ENCODE measurements around the gene TBRG1. TPM values are rescaled to one million over a fixed set of nuclear protein-coding genes. Genes with fewer than 3 reads are reported as not detected.

TBRG1 gene
- polyA plus RNA-seq, 3 donors, result 39.7 to 84.7 (median 43.5) TPM

DNA sequence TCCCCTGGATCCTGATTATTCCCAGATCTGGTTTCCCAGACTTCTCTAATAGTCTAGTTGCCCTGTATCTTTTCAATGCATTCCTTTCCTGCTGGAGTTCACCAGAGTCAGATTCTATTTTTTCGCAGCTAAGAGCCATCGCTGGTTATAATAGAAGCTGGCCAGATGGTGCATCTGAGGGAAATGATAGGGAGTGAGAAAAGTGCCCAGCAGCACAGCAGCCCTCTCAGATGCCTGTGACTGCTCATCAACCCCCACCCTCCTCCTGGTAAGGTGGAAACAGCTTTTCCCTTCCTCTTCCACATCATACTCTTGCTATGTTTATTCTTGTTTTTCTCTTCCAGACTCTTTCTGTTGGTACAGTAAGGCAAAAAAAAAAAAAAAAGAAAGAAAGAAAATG, 40.1 kb upstream of the TBRG1 start:
- Mint-ChIP-seq H3K4me1 (no peaks in the 10 kb centered on the region), H3K4me3 (no peak overlapping the region), H3K9me3 (no peaks in the 10 kb centered on the region), H3K27me3 (ENCODE audit: low read depth in 3 of 3) (peaks cover 4 to 6% (median 5%) of the 10 kb centered on the region in 3 donors), H3K27ac (no peak overlapping the region), H3K36me3 (no peaks in the 10 kb centered on the region)
- Histone ChIP-seq H3K9me3 (replicated peaks in 1 of 2; ENCODE audit: control insufficient read depth in 1 of 2, insufficient read depth in 1 of 2, low read length in 2 of 2) (no peaks in the 10 kb centered on the region), H3K9ac (ENCODE audit: insufficient read depth, low read length, poor library complexity, severe bottlenecking) (no peak overlapping the region), H3K4me1 (ENCODE audit: control insufficient read depth in 1 of 2, insufficient read depth in 2 of 2, low read length in 2 of 2) (no peaks in the 10 kb centered on the region), H3K36me3 (replicated peaks in 1 of 2; ENCODE audit: control insufficient read depth in 1 of 2, insufficient read depth in 2 of 2, low read length in 2 of 2) (no peaks in the 10 kb centered on the region), H3K27ac (ENCODE audit: low read depth in 1 of 2, low read length in 2 of 2) (no peak overlapping the region), H4K20me1 (ENCODE audit: insufficient read depth, low read length) (no peaks in the 10 kb centered on the region), H3K4me3 (replicated peaks in 1 of 3; ENCODE audit: low read depth in 2 of 3, low read length in 3 of 3) (no peak overlapping the region), H3K4me2 (replicated peaks; ENCODE audit: extremely low read depth, low read length, poor library complexity, severe bottlenecking) (no peak overlapping the region), H2AFZ (ENCODE audit: insufficient read depth, low read depth, low read length, poor library complexity, severe bottlenecking) (no peak overlapping the region), H3K79me2 (ENCODE audit: insufficient read depth, low read length) (no peaks in the 10 kb centered on the region), H3K27me3 (ENCODE audit: control insufficient read depth in 2 of 2, insufficient read depth in 2 of 2, low read length in 2 of 2) (no peaks in the 10 kb centered on the region)
- no CpG with 5 or more reads among the region's 2 CpGs for WGBS (ENCODE audit: insufficient coverage)
- no peak for TF ChIP-seq CTCF (IDR thresholded peaks at IDR 0.05)
- intact Hi-C loops (cut with micrococcal nuclease), result loop anchor here (10.0 kb wide), 2 partner anchors 158 to 508 kb away; partner anchors contain the start of gene OR8B4 (in 1 of the 2)
- no peak for DNase-seq

GRCh38 chr11:124583781-124584180, 38.9 kb upstream of the TBRG1 start:
- DNase-seq, result no peak
- Histone ChIP-seq H3K4me3 (replicated peaks in 1 of 3; ENCODE audit: low read depth in 2 of 3, low read length in 3 of 3) (no peak overlapping the region), H2AFZ (ENCODE audit: insufficient read depth, low read depth, low read length, poor library complexity, severe bottlenecking) (no peak overlapping the region), H3K27ac (ENCODE audit: low read depth in 1 of 2, low read length in 2 of 2) (no peak overlapping the region), H3K4me1 (ENCODE audit: control insufficient read depth in 1 of 2, insufficient read depth in 2 of 2, low read length in 2 of 2) (no peaks in the 10 kb centered on the region), H3K4me2 (replicated peaks; ENCODE audit: extremely low read depth, low read length, poor library complexity, severe bottlenecking) (no peak overlapping the region), H3K27me3 (ENCODE audit: control insufficient read depth in 2 of 2, insufficient read depth in 2 of 2, low read length in 2 of 2) (no peaks in the 10 kb centered on the region), H3K9me3 (replicated peaks in 1 of 2; ENCODE audit: control insufficient read depth in 1 of 2, insufficient read depth in 1 of 2, low read length in 2 of 2) (no peaks in the 10 kb centered on the region), H3K79me2 (ENCODE audit: insufficient read depth, low read length) (no peaks in the 10 kb centered on the region), H4K20me1 (ENCODE audit: insufficient read depth, low read length) (no peaks in the 10 kb centered on the region), H3K36me3 (replicated peaks in 1 of 2; ENCODE audit: control insufficient read depth in 1 of 2, insufficient read depth in 2 of 2, low read length in 2 of 2) (no peaks in the 10 kb centered on the region), H3K9ac (ENCODE audit: insufficient read depth, low read length, poor library complexity, severe bottlenecking) (no peak overlapping the region)
- intact Hi-C loops (cut with micrococcal nuclease), result loop anchor here (10.0 kb wide), 2 partner anchors 159 to 509 kb away; partner anchors contain the start of gene OR8B4 (in 1 of the 2)
- Mint-ChIP-seq H3K36me3 (no peaks in the 10 kb centered on the region), H3K9me3 (no peaks in the 10 kb centered on the region), H3K4me3 (no peak overlapping the region), H3K4me1 (no peaks in the 10 kb centered on the region), H3K27me3 (ENCODE audit: low read depth in 3 of 3) (peaks cover 4 to 6% (median 5%) of the 10 kb centered on the region in 3 donors), H3K27ac (no peak overlapping the region)
- 96% methylated on average over 8 of the region's 8 CpGs for WGBS (ENCODE audit: insufficient coverage)
- TF ChIP-seq CTCF (IDR thresholded peaks at IDR 0.05), result no peak
